ENCODE measurements around the gene OR52K1.

OR52K1 gene

GRCh38 chr11:4482445-4482844 lies at the start of gene OR52K1:
TSS of gene OR52K1 (plus strand) at chr11:4482646. CDS start at chr11:4488901, 6,255 bp downstream.
- Histone ChIP-seq H3K9me3 (ENCODE audit: low read length) (no peaks in the 10 kb centered on the region), H3K9ac (ENCODE audit: low read length) (no peak within 1 kb of the TSS), H3K27ac (ENCODE audit: low read depth, low read length) (no peak within 1 kb of the TSS), H3K36me3 (ENCODE audit: insufficient read depth, low read length) (no peaks in the 10 kb centered on the region), H3K4me3 (ENCODE audit: low read depth in 1 of 2, low read length in 2 of 2) (no peak within 1 kb of the TSS), H3K27me3 (ENCODE audit: control insufficient read depth in 1 of 2, insufficient read depth in 2 of 2, low read length in 2 of 2) (no peaks in the 10 kb centered on the region), H3K4me1 (ENCODE audit: insufficient read depth, low read length) (no peaks in the 10 kb centered on the region)

DNA sequence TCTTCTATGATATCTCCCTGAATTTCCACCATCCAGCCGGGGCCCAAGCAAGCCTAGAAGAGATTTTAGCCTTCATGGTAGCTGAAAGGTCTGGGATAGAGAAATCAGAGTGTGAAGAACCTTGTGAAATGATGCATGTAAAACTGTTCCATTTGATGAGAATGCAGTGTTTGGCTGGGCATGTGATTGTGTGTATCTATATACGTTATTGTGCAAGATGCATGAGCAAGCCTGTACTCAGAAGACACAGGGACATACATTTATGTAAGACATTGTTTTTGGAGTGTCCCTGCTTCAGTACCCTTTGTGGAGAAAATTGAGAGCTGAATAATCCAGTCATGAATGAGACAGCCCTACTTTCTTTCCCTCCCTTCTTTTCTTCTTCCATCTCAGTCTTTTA lies 48.6 kb upstream of the OR52K1 start:
- Histone ChIP-seq H3K9ac (ENCODE audit: low read length) (no peak overlapping the region), H3K27ac (ENCODE audit: low read depth, low read length) (no peak overlapping the region), H3K4me1 (ENCODE audit: insufficient read depth, low read length) (no peaks in the 10 kb centered on the region), H3K36me3 (ENCODE audit: insufficient read depth, low read length) (no peaks in the 10 kb centered on the region), H3K9me3 (ENCODE audit: low read length) (no peaks in the 10 kb centered on the region), H3K4me3 (ENCODE audit: low read depth in 1 of 2, low read length in 2 of 2) (no peak overlapping the region), H3K27me3 (ENCODE audit: control insufficient read depth in 1 of 2, insufficient read depth in 2 of 2, low read length in 2 of 2) (no peaks in the 10 kb centered on the region)

DNA sequence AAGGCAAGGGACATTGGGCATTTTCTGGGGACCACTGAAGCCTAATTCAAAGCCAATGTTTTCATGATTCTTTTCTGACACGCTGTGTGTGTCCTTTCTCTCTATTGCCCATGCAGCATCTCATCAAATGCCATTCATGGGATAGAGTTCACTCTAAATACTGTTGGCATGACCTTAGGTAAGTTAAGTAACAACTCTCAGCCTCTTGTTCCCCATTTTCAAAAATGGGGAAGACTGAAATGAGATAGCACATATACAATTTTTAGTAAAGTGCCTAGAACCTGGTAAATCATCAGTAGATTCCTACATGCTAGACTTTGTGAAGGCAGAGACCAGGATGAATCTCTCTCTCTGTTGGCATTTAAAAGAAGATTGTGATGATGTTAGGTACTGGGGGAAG lies 46.0 kb upstream of the OR52K1 start:
- H3K9me3 ChIP-seq (ENCODE audit: low read length) = no peaks in the 10 kb centered on the region
- no peak overlapping the region for H3K27ac ChIP-seq (ENCODE audit: low read depth, low read length)
- H3K9ac ChIP-seq (ENCODE audit: low read length) = no peak overlapping the region

DNA sequence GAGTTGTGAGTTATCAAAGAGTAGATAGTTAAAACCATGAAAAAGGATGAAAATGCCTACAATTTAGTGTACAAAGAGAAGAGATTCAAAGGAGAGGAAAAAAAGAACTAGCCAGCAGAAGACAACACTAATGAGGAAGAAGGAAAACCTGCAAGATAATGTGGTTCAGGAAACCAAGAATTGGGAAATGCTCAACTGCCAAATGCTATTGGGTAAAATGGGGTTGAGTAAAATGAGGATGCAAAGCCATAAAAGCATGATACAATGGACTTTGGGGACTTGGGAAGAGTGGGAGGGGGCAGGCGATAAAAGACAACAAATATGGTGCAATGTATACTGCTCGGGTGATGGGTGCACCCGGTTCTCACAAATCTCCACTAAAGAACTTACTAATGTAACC lies 40.9 kb upstream of the OR52K1 start:
- Histone ChIP-seq H3K4me3 (ENCODE audit: low read depth in 1 of 2, low read length in 2 of 2) (no peak overlapping the region), H3K36me3 (ENCODE audit: insufficient read depth, low read length) (no peaks in the 10 kb centered on the region), H3K9me3 (ENCODE audit: low read length) (no peaks in the 10 kb centered on the region), H3K27me3 (ENCODE audit: control insufficient read depth in 1 of 2, insufficient read depth in 2 of 2, low read length in 2 of 2) (no peaks in the 10 kb centered on the region), H3K4me1 (ENCODE audit: insufficient read depth, low read length) (no peaks in the 10 kb centered on the region), H3K27ac (ENCODE audit: low read depth, low read length) (no peak overlapping the region), H3K9ac (ENCODE audit: low read length) (no peak overlapping the region)

More for the DNA sequence above, 46.0 kb upstream of the OR52K1 start:
- Histone ChIP-seq H3K4me1 (ENCODE audit: insufficient read depth, low read length) (no peaks in the 10 kb centered on the region), H3K27me3 (ENCODE audit: control insufficient read depth in 1 of 2, insufficient read depth in 2 of 2, low read length in 2 of 2) (no peaks in the 10 kb centered on the region), H3K4me3 (ENCODE audit: low read depth in 1 of 2, low read length in 2 of 2) (no peak overlapping the region), H3K36me3 (ENCODE audit: insufficient read depth, low read length) (no peaks in the 10 kb centered on the region)

- Histone ChIP-seq H3K27me3 (ENCODE audit: control insufficient read depth in 1 of 2, insufficient read depth in 2 of 2, low read length in 2 of 2) (no peaks in the 10 kb centered on the region), H3K9ac (ENCODE audit: low read length) (no peak overlapping the region), H3K36me3 (ENCODE audit: insufficient read depth, low read length) (no peaks in the 10 kb centered on the region), H3K4me3 (ENCODE audit: low read depth in 1 of 2, low read length in 2 of 2) (no peak overlapping the region), H3K27ac (ENCODE audit: low read depth, low read length) (no peak overlapping the region), H3K9me3 (ENCODE audit: low read length) (no peaks in the 10 kb centered on the region), H3K4me1 (ENCODE audit: insufficient read depth, low read length) (no peaks in the 10 kb centered on the region)
Measured at GRCh38 chr11:4443232-4443891, 39.1 kb upstream of the OR52K1 start.

DNA sequence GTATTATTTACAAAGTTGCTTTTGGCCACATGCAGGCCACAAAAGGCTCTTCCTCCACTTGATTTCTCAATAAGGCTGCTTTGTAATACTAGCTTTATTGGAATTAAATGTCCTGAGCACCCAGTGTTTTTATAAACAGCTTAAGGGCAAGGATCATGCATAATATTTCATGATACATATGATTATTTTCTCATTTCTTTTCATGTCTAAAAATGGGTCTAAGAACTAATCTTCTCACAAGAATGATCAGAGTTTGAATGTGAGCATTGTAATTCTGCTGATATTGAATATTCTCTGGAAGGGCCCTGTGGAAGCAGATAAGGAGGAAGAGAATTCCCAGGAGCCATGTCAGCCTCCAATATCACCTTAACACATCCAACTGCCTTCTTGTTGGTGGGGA lies 33.5 kb upstream of the OR52K1 start, which contains the start of gene OR52K2:
Gene OR52K2 (plus strand): TSS at position 301 of the 400 bp plus-strand sequence. CDS start 45 bp downstream, at position 346.
- Histone ChIP-seq H3K27me3 (ENCODE audit: control insufficient read depth in 1 of 2, insufficient read depth in 2 of 2, low read length in 2 of 2) (no peaks in the 10 kb centered on the region), H3K4me3 (ENCODE audit: low read depth in 1 of 2, low read length in 2 of 2) (no peak within 1 kb of the TSS), H3K27ac (ENCODE audit: low read depth, low read length) (no peak within 1 kb of the TSS), H3K9me3 (ENCODE audit: low read length) (no peaks in the 10 kb centered on the region), H3K36me3 (ENCODE audit: insufficient read depth, low read length) (no peaks in the 10 kb centered on the region), H3K4me1 (ENCODE audit: insufficient read depth, low read length) (no peaks in the 10 kb centered on the region), H3K9ac (ENCODE audit: low read length) (no peak within 1 kb of the TSS)

DNA sequence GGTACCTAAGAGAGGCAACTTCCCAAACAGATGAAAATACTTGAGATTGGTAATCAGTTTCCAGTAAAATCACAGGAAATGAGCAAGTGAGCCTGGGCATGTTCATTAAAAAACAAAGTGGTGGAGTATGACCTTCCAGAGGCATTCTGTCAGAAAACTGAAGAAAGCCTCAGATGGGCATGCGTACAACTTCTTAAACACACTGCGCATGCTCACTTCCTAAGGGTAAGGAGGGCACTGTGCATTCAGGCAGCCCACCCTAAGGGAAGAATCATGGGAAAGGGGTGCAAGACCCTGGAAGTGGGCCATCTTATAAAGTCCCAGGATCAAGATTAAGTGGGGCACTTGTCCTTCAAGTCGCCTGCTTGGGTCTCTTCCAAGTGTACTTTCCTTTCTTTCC lies 29.3 kb upstream of the OR52K1 start:
- Histone ChIP-seq H3K27ac (ENCODE audit: low read depth, low read length) (no peak overlapping the region), H3K4me1 (ENCODE audit: insufficient read depth, low read length) (no peaks in the 10 kb centered on the region), H3K27me3 (ENCODE audit: control insufficient read depth in 1 of 2, insufficient read depth in 2 of 2, low read length in 2 of 2) (no peaks in the 10 kb centered on the region), H3K9ac (ENCODE audit: low read length) (no peak overlapping the region), H3K36me3 (ENCODE audit: insufficient read depth, low read length) (no peaks in the 10 kb centered on the region), H3K4me3 (ENCODE audit: low read depth in 1 of 2, low read length in 2 of 2) (no peak overlapping the region), H3K9me3 (ENCODE audit: low read length) (no peaks in the 10 kb centered on the region)

GRCh38 chr11:4454021-4454420 lies 28.4 kb upstream of the OR52K1 start:
- Histone ChIP-seq H3K9ac (ENCODE audit: low read length) (no peak overlapping the region), H3K27me3 (ENCODE audit: control insufficient read depth in 1 of 2, insufficient read depth in 2 of 2, low read length in 2 of 2) (no peaks in the 10 kb centered on the region), H3K4me3 (ENCODE audit: low read depth in 1 of 2, low read length in 2 of 2) (no peak overlapping the region), H3K36me3 (ENCODE audit: insufficient read depth, low read length) (no peaks in the 10 kb centered on the region), H3K27ac (ENCODE audit: low read depth, low read length) (no peak overlapping the region), H3K9me3 (ENCODE audit: low read length) (no peaks in the 10 kb centered on the region), H3K4me1 (ENCODE audit: insufficient read depth, low read length) (no peaks in the 10 kb centered on the region)

- Histone ChIP-seq H3K4me1 (ENCODE audit: insufficient read depth, low read length) (no peaks in the 10 kb centered on the region), H3K9me3 (ENCODE audit: low read length) (no peaks in the 10 kb centered on the region), H3K9ac (ENCODE audit: low read length) (no peak overlapping the region), H3K27ac (ENCODE audit: low read depth, low read length) (no peak overlapping the region), H3K36me3 (ENCODE audit: insufficient read depth, low read length) (no peaks in the 10 kb centered on the region), H3K27me3 (ENCODE audit: control insufficient read depth in 1 of 2, insufficient read depth in 2 of 2, low read length in 2 of 2) (no peaks in the 10 kb centered on the region), H3K4me3 (ENCODE audit: low read depth in 1 of 2, low read length in 2 of 2) (no peak overlapping the region)
Measured at GRCh38 chr11:4455419-4455818, 27.0 kb upstream of the OR52K1 start.

GRCh38 chr11:4459500-4459899 lies 22.9 kb upstream of the OR52K1 start:
- no peak overlapping the region for H3K9ac ChIP-seq (ENCODE audit: low read length)
- H3K9me3 ChIP-seq (ENCODE audit: low read length) = no peaks in the 10 kb centered on the region
- H3K4me3 ChIP-seq (ENCODE audit: low read depth in 1 of 2, low read length in 2 of 2) = no peak overlapping the region
- no peak overlapping the region for H3K27ac ChIP-seq (ENCODE audit: low read depth, low read length)
- no peaks in the 10 kb centered on the region for H3K36me3 ChIP-seq (ENCODE audit: insufficient read depth, low read length)
- H3K4me1 ChIP-seq (ENCODE audit: insufficient read depth, low read length) = no peaks in the 10 kb centered on the region
- no peaks in the 10 kb centered on the region for H3K27me3 ChIP-seq (ENCODE audit: control insufficient read depth in 1 of 2, insufficient read depth in 2 of 2, low read length in 2 of 2)

DNA sequence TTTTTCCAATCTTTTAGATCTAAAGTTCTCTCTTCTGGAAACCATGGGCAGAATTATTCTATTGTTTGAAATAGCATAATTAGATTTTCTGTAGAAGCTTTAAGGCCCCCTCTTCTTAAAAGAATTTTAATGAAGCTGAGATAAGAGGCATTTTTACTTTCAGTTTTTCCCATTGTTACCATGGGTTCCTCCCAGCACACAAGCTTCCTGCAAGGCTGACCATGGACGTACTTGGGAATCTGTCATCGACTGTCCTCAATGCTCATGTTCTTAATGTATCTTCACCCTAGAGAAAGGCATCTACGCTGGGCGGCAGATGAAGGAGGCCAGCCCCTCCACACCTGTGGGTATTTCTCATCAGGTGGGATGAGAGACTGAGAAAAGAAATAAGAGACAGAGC lies 22.3 kb upstream of the OR52K1 start:
- no peaks in the 10 kb centered on the region for H3K4me1 ChIP-seq (ENCODE audit: insufficient read depth, low read length)
- no peaks in the 10 kb centered on the region for H3K27me3 ChIP-seq (ENCODE audit: control insufficient read depth in 1 of 2, insufficient read depth in 2 of 2, low read length in 2 of 2)
- no peak overlapping the region for H3K9ac ChIP-seq (ENCODE audit: low read length)
- H3K9me3 ChIP-seq (ENCODE audit: low read length) = no peaks in the 10 kb centered on the region
- H3K27ac ChIP-seq (ENCODE audit: low read depth, low read length) = no peak overlapping the region
- no peaks in the 10 kb centered on the region for H3K36me3 ChIP-seq (ENCODE audit: insufficient read depth, low read length)
- no peak overlapping the region for H3K4me3 ChIP-seq (ENCODE audit: low read depth in 1 of 2, low read length in 2 of 2)
